ENCODE measurements around the gene TGIF1.

DNA sequence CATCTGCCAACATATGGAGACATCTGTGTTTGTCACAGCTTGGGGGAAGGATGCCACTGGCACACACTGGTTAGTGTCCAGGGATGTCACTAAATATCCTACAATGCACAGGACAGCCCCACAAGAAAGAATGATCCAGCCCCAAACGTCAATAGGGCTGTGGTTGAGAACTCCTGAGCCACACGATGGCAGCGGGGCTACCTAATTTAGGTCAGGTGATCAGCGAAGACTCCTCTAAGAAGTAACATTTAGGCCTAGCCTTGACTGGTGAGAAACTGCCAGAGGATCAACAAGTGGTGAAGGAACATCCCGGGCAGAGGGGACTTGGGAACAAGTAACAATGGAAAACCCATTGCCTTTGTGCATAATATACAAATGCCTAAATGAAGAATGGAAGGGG, 5.0 kb upstream of the TGIF1 start:
- TF ChIP-seq POLR2A (IDR thresholded peaks at IDR 0.05): no peak
- TF ChIP-seq, protein P1, sequence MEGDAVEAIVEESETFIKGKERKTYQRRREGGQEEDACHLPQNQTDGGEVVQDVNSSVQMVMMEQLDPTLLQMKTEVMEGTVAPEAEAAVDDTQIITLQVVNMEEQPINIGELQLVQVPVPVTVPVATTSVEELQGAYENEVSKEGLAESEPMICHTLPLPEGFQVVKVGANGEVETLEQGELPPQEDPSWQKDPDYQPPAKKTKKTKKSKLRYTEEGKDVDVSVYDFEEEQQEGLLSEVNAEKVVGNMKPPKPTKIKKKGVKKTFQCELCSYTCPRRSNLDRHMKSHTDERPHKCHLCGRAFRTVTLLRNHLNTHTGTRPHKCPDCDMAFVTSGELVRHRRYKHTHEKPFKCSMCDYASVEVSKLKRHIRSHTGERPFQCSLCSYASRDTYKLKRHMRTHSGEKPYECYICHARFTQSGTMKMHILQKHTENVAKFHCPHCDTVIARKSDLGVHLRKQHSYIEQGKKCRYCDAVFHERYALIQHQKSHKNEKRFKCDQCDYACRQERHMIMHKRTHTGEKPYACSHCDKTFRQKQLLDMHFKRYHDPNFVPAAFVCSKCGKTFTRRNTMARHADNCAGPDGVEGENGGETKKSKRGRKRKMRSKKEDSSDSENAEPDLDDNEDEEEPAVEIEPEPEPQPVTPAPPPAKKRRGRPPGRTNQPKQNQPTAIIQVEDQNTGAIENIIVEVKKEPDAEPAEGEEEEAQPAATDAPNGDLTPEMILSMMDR (IDR thresholded peaks at IDR 0.05): no peak

Data from right lobe of liver (tissue), 4 donors.